Activated effector memory CD4-positive, alpha-beta T cell treated with Interleukin-2 at 50 U/mL for 16 hours (primary cell): ENCODE data around the gene HOXA11.

ENCODE experiments used
- DNase-seq: peaks from one replicate; pipeline ENCODE4 v3.0.0-alpha.2; 2020

HOXA11 gene

GRCh38 chr7:27205325-27206280, 20.6 kb upstream of the HOXA11 start:
- DNase-seq, result no peak

- DNase-seq, result no peak
Observed at GRCh38 chr7:27204851-27205322, 19.9 kb upstream of the HOXA11 start.

- no peak for DNase-seq
Observed at GRCh38 chr7:27203964-27204594, 19.0 kb upstream of the HOXA11 start.

GRCh38 chr7:27203365-27203953, 18.4 kb upstream of the HOXA11 start:
- DNase-seq, result no peak

- DNase-seq, result no peak
Observed at GRCh38 chr7:27202862-27203134, 17.8 kb upstream of the HOXA11 start.

GRCh38 chr7:27202018-27202861, 17.2 kb upstream of the HOXA11 start:
- no peak for DNase-seq

GRCh38 chr7:27201580-27202017, 16.6 kb upstream of the HOXA11 start:
- DNase-seq, result no peak

GRCh38 chr7:27200761-27201579, 15.9 kb upstream of the HOXA11 start:
- no peak for DNase-seq

GRCh38 chr7:27199849-27200760, 15.1 kb upstream of the HOXA11 start, which contains the start of gene HOXA13:
HOXA13 (minus strand) TSS chr7:27200091; CDS start chr7:27200077, 14 bp downstream.
- DNase-seq, result no peak

GRCh38 chr7:27198871-27199801, 14.1 kb upstream of the HOXA11 start:
- no peak for DNase-seq

- DNase-seq, result no peak
Observed at GRCh38 chr7:27198138-27198841, 13.3 kb upstream of the HOXA11 start.

GRCh38 chr7:27197137-27198042, 12.4 kb upstream of the HOXA11 start:
- no peak for DNase-seq

GRCh38 chr7:27196287-27196767, 11.3 kb upstream of the HOXA11 start:
- peak; percentile 68 for DNase-seq

- no peak for DNase-seq
Observed at GRCh38 chr7:27194686-27195379, 9.8 kb upstream of the HOXA11 start.

- no peak for DNase-seq
Observed at GRCh38 chr7:27194002-27194352, 8.9 kb upstream of the HOXA11 start.

- no peak for DNase-seq
Observed at GRCh38 chr7:27193335-27194001, 8.4 kb upstream of the HOXA11 start.
